OCI-LY3 (cell line): Measurements from ENCODE around the gene DEPP1.

Experiments
- EZH2phosphoT487 ChIP-seq: fragments of 200-600 bp; shearing (Covaris generic); IDR thresholded peaks from 2 replicates; pipeline ENCODE4 v1.6.1; 2018; ENCODE audit warnings: antibody characterized with exemption, mixed run types, low read depth
- TF ChIP-seq, protein P1 (sequence below): fragments of 200-600, 300-600 bp; sonication (generic); IDR thresholded peaks from 2 replicates; pipeline ENCODE4 v1.5.1; 2014; ENCODE audit warnings: antibody characterized with exemption, low read length, low read depth

DNA sequence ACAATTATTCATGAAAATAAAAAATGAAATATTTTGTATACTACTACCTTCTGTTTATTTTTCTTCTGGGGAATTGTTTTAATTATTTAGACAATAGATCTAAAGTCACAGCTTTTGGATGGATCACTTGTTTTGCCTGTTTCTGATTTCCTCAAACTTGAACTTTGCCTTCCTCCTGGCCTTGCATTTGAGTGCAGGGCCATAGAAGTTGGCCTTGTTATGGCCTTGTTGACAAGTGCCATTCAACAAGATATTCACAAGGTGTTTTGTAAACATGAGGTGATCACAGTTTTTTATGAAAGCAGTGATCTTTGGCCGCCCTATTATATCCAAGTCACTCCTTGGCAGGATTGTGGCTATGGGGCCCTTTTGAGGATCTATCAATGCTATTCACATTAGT, 26.7 kb upstream of the DEPP1 start:
- TF ChIP-seq, protein P1, sequence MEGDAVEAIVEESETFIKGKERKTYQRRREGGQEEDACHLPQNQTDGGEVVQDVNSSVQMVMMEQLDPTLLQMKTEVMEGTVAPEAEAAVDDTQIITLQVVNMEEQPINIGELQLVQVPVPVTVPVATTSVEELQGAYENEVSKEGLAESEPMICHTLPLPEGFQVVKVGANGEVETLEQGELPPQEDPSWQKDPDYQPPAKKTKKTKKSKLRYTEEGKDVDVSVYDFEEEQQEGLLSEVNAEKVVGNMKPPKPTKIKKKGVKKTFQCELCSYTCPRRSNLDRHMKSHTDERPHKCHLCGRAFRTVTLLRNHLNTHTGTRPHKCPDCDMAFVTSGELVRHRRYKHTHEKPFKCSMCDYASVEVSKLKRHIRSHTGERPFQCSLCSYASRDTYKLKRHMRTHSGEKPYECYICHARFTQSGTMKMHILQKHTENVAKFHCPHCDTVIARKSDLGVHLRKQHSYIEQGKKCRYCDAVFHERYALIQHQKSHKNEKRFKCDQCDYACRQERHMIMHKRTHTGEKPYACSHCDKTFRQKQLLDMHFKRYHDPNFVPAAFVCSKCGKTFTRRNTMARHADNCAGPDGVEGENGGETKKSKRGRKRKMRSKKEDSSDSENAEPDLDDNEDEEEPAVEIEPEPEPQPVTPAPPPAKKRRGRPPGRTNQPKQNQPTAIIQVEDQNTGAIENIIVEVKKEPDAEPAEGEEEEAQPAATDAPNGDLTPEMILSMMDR, result no peak
- TF ChIP-seq EZH2phosphoT487, result no peak
